Loucy (cell line): ENCODE data around the gene SPANXD.

Experiments used
- H2AFZ ChIP-seq: fragments of 200-600 bp; sonication (generic); 2 replicates; pipeline ENCODE4 v1.6.0; 2016; ENCODE audit warnings: antibody characterized with exemption, mild to moderate bottlenecking, low read length, moderate library complexity
- H3F3A ChIP-seq: fragments of 200-600 bp; 2 replicates; pipeline ENCODE4 v1.6.0; 2016; ENCODE audit warnings: antibody characterized with exemption, low read depth, mild to moderate bottlenecking
- H3K27me3 ChIP-seq: fragments of 200-600 bp; sonication (generic); 2 replicates; pipeline ENCODE4 v1.6.1; 2014; ENCODE audit warnings: low read length, mild to moderate bottlenecking; ENCODE audit not compliant: insufficient read depth, poor library complexity, severe bottlenecking
- H3K36me3 ChIP-seq: fragments of 200-600 bp; sonication (generic); 2 replicates; pipeline ENCODE4 v1.6.1; 2016; ENCODE audit warnings: low read length; ENCODE audit not compliant: insufficient read depth
- H3K4me1 ChIP-seq: fragments of 200-600 bp; sonication (generic); 2 replicates; pipeline ENCODE4 v1.5.1; 2014; ENCODE audit warnings: low read length, mild to moderate bottlenecking; ENCODE audit not compliant: insufficient read depth, poor library complexity, severe bottlenecking
- H3K4me2 ChIP-seq: fragments of 200-600 bp; sonication (generic); 2 replicates; pipeline ENCODE4 v1.6.0; 2014; ENCODE audit warnings: antibody characterized with exemption, low read length, low read depth, mild to moderate bottlenecking; ENCODE audit not compliant: poor library complexity, severe bottlenecking
- H3K4me3 ChIP-seq: fragments of 200-600 bp; sonication (generic); 2 replicates; pipeline ENCODE4 v1.5.1; 2014; ENCODE audit warnings: low read length, mild to moderate bottlenecking, mixed read lengths; ENCODE audit not compliant: poor library complexity, severe bottlenecking
- H3K79me2 ChIP-seq: fragments of 200-600 bp; sonication (generic); 2 replicates; pipeline ENCODE4 v1.6.1; 2014; ENCODE audit warnings: low read length; ENCODE audit not compliant: insufficient read depth
- H3K9ac ChIP-seq: fragments of 200-600 bp; sonication (generic); 2 replicates; pipeline ENCODE4 v1.6.0; 2014; ENCODE audit warnings: mild to moderate bottlenecking, low read depth, low read length, moderate library complexity; ENCODE audit not compliant: poor library complexity, severe bottlenecking
- H3K9me2 ChIP-seq: fragments of 200-600 bp; sonication (generic); replicated peaks from 2 replicates; pipeline ENCODE4 v1.6.1; 2016; ENCODE audit warnings: low read depth, low read length, mixed read lengths
- H3K9me3 ChIP-seq: fragments of 200-600 bp; sonication (generic); 2 replicates; pipeline ENCODE4 v1.6.1; 2014; ENCODE audit warnings: mild to moderate bottlenecking, antibody characterized with exemption, low read length, low read depth; ENCODE audit not compliant: insufficient read depth
- H4K20me1 ChIP-seq: fragments of 200-600 bp; sonication (generic); 2 replicates; pipeline ENCODE4 v1.6.0; 2014; ENCODE audit warnings: antibody characterized with exemption, low read length, mild to moderate bottlenecking; ENCODE audit not compliant: insufficient read depth, poor library complexity, severe bottlenecking
- EZH2phosphoT487 ChIP-seq: fragments of 200-600 bp; IDR thresholded peaks from 2 replicates; pipeline ENCODE4 v1.6.1; 2018; ENCODE audit warnings: antibody characterized with exemption, mild to moderate bottlenecking, moderate library complexity, borderline replicate concordance
- TF ChIP-seq, protein P1 (sequence below): fragments of 200-600 bp; sonication (generic); conservative IDR thresholded peaks from 2 replicates; pipeline ENCODE4 v1.5.1; 2014; ENCODE audit warnings: mild to moderate bottlenecking, antibody characterized with exemption, low read length

SPANXD gene

DNA sequence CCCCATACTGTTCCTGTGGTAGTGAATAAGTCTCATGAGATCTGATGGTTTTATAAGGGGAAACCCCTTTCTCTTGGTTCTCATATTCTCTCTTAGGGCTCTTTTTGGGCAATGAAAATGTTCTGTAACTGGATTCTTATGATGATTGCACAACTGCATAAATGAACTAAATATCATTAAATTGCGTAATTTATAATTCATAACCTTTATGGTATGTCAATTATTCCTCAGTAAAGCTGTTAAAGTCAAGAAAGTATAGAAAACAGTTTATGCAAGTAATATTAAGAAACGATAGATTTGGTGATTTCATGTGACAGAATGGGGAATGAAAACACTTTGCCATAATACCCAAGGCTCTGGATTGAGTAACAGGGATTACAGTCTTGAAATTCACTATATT lies 33.5 kb upstream of the SPANXD start:
- Histone ChIP-seq H3K79me2 (no peaks in the 10 kb centered on the region), H3K4me3 (no peak overlapping the region), H3K36me3 (no peaks in the 10 kb centered on the region), H2AFZ (no peak overlapping the region), H3K4me2 (no peak overlapping the region), H3F3A (no peaks in the 10 kb centered on the region), H4K20me1 (no peaks in the 10 kb centered on the region), H3K4me1 (no peaks in the 10 kb centered on the region), H3K27me3 (no peaks in the 10 kb centered on the region), H3K9me3 (no peaks in the 10 kb centered on the region), H3K9ac (no peak overlapping the region), H3K9me2 (no peaks in the 10 kb centered on the region)
- TF ChIP-seq EZH2phosphoT487: no peak
- TF ChIP-seq, protein P1, sequence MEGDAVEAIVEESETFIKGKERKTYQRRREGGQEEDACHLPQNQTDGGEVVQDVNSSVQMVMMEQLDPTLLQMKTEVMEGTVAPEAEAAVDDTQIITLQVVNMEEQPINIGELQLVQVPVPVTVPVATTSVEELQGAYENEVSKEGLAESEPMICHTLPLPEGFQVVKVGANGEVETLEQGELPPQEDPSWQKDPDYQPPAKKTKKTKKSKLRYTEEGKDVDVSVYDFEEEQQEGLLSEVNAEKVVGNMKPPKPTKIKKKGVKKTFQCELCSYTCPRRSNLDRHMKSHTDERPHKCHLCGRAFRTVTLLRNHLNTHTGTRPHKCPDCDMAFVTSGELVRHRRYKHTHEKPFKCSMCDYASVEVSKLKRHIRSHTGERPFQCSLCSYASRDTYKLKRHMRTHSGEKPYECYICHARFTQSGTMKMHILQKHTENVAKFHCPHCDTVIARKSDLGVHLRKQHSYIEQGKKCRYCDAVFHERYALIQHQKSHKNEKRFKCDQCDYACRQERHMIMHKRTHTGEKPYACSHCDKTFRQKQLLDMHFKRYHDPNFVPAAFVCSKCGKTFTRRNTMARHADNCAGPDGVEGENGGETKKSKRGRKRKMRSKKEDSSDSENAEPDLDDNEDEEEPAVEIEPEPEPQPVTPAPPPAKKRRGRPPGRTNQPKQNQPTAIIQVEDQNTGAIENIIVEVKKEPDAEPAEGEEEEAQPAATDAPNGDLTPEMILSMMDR: no peak

DNA sequence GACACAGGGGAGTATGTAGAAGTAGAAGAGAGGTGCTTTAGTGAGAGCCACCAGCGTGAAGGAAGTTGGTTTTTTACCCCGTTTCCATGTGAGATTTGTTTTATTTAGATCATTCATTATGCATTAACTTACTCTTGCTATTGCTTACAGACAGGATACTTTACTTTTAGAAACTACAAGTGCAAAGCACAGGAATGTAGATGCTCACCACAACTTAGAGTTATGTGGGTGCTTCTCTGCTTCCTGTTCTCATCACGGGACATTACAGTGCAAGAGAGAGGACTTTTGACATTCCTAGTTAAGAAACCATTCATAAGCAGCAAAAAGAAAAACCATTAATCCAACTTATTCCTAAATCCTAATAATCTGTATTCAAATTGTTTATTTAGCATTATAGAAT lies 25.6 kb upstream of the SPANXD start:
- Histone ChIP-seq H3K4me2 (no peak overlapping the region), H3K4me1 (no peaks in the 10 kb centered on the region), H3K36me3 (no peaks in the 10 kb centered on the region), H4K20me1 (no peaks in the 10 kb centered on the region), H3K9me3 (no peaks in the 10 kb centered on the region), H3K9ac (no peak overlapping the region), H2AFZ (no peak overlapping the region), H3K9me2 (no peaks in the 10 kb centered on the region), H3K4me3 (no peak overlapping the region), H3K27me3 (no peaks in the 10 kb centered on the region), H3K79me2 (no peaks in the 10 kb centered on the region), H3F3A (no peaks in the 10 kb centered on the region)
- no peak for TF ChIP-seq EZH2phosphoT487
- TF ChIP-seq, protein P1: no peak

DNA sequence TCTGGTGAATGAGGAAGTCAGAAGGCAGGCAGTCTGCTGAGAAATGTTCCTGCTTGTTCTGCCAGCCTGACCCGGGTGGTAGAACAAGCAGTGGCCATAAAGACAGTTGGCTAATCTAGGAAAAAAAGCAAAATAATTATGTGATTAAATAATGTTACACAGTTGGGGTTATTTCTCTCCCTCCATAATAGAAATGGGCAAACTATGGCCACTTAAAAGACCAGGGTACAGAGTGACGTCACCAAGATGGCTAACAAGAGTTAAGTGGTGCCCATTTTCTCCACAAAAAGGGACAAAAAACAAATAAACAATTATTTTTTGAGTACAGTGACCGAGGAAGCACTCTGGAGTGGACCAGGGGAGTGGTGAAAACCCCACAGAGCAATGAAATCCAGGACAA lies 16.1 kb upstream of the SPANXD start:
- no peaks in the 10 kb centered on the region for H3K9me3 ChIP-seq
- H3K27me3 ChIP-seq: no peaks in the 10 kb centered on the region
- H3K36me3 ChIP-seq: no peaks in the 10 kb centered on the region
- no peak overlapping the region for H3K9ac ChIP-seq
- no peaks in the 10 kb centered on the region for H3K79me2 ChIP-seq
- H3F3A ChIP-seq: no peaks in the 10 kb centered on the region
- no peak overlapping the region for H3K4me3 ChIP-seq
- H3K4me1 ChIP-seq: no peaks in the 10 kb centered on the region
- H2AFZ ChIP-seq: no peak overlapping the region
- no peak overlapping the region for H3K4me2 ChIP-seq
- H4K20me1 ChIP-seq: no peaks in the 10 kb centered on the region
- TF ChIP-seq EZH2phosphoT487: no peak
- H3K9me2 ChIP-seq: no peaks in the 10 kb centered on the region

DNA sequence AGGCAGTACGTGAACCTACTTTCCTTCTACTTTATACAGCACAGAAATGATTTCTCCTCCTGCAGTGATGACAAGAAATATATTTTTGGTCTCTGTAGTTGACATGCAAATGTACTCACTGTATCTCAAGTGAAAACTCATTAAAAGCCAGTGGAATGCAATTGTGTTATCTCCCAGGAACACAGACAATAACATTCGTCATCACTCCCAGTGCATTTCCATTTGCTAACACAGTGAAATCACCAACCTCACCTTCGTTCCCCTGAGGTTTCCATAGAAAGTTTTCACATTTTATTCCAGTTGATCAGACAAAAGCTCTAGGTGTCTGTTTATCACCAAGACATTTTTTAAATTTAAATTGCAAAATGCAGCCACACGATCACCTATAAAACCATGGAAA lies 2.5 kb upstream of the SPANXD start:
- H3K4me1 ChIP-seq: no peaks in the 10 kb centered on the region
- H3K79me2 ChIP-seq: no peaks in the 10 kb centered on the region
- no peaks in the 10 kb centered on the region for H3F3A ChIP-seq
- H3K4me3 ChIP-seq: no peak overlapping the region
- no peaks in the 10 kb centered on the region for H3K9me3 ChIP-seq
- H3K9me2 ChIP-seq: no peaks in the 10 kb centered on the region
- no peaks in the 10 kb centered on the region for H3K27me3 ChIP-seq
- H3K9ac ChIP-seq: no peak overlapping the region
- no peak overlapping the region for H3K4me2 ChIP-seq
- TF ChIP-seq EZH2phosphoT487: no peak
- TF ChIP-seq, protein P1: no peak
- H3K36me3 ChIP-seq: no peaks in the 10 kb centered on the region
- H4K20me1 ChIP-seq: no peaks in the 10 kb centered on the region
- H2AFZ ChIP-seq: no peak overlapping the region
